GM18526 (cell line): ENCODE measurements around the gene EP400.

ENCODE experiments used
- POLR2A ChIP-seq: IDR thresholded peaks from 3 replicates; pipeline ENCODE4 v1.6.1; 2011; ENCODE audit not compliant: insufficient read length; ENCODE audit errors: extremely low read depth

EP400 gene

GRCh38 chr12:132077322-132078100 is 127.8 kb downstream of the EP400 start:
- no peak for TF ChIP-seq POLR2A

GRCh38 chr12:132078190-132078589 is 128.4 kb downstream of the EP400 start:
- no peak for TF ChIP-seq POLR2A

GRCh38 chr12:132079200-132079599 is 129.5 kb downstream of the EP400 start:
- TF ChIP-seq POLR2A: no peak

GRCh38 chr12:132079695-132080094 is 130.0 kb downstream of the EP400 start:
- TF ChIP-seq POLR2A: no peak

- TF ChIP-seq POLR2A: no peak
Measured at GRCh38 chr12:132081423-132081822, 131.7 kb downstream of the EP400 start.

- no peak for TF ChIP-seq POLR2A
Measured at GRCh38 chr12:132083614-132083940, 133.8 kb downstream of the EP400 start.

GRCh38 chr12:132083941-132084620 is 134.3 kb downstream of the EP400 start:
- peak; percentile 92 for TF ChIP-seq POLR2A

GRCh38 chr12:132084621-132085290 is 135.0 kb downstream of the EP400 start:
- TF ChIP-seq POLR2A: no peak

GRCh38 chr12:132085291-132085635 is 135.5 kb downstream of the EP400 start:
- no peak for TF ChIP-seq POLR2A

- no peak for TF ChIP-seq POLR2A
Measured at GRCh38 chr12:132089407-132089910, 139.7 kb downstream of the EP400 start.

GRCh38 chr12:132094269-132094891 is 144.6 kb downstream of the EP400 start:
- TF ChIP-seq POLR2A: no peak

- no peak for TF ChIP-seq POLR2A
Measured at GRCh38 chr12:132095520-132096409, 146.0 kb downstream of the EP400 start.

GRCh38 chr12:132099739-132100138 is 150.0 kb downstream of the EP400 start:
- TF ChIP-seq POLR2A: no peak

GRCh38 chr12:132100306-132101065 is 150.7 kb downstream of the EP400 start:
- no peak for TF ChIP-seq POLR2A
